Measurements from ENCODE around the gene ZBTB4. TPM values are rescaled to one million over a fixed set of nuclear protein-coding genes. Genes with fewer than 3 reads are reported as not detected.

Gene ZBTB4
- total RNA-seq, 1 experiment from 2014 or later, result 17.7 TPM

GRCh38 chr17:7463372-7463846, 16.0 kb downstream of the ZBTB4 start:
- H3K27me3 ChIP-seq (replicated peaks; ENCODE audit: insufficient read depth, low read depth, low read length, poor library complexity), result no peaks in the 10 kb centered on the region
- H3K4me1 ChIP-seq (ENCODE audit: insufficient read depth, low read length, poor library complexity, severe bottlenecking), result no peaks in the 10 kb centered on the region
- peaks cover 12% of the 10 kb centered on the region for H3K36me3 ChIP-seq (ENCODE audit: insufficient read depth, low read length, poor library complexity, severe bottlenecking)
- no peak for TF ChIP-seq EZH2 (IDR thresholded peaks at IDR 0.05; ENCODE audit: borderline replicate concordance, low read depth, low read length, poor library complexity, severe bottlenecking)
- TF ChIP-seq CTCF (conservative IDR thresholded peaks at IDR 0.05; ENCODE audit: low read depth, low read length), result no peak
- H3K9me3 ChIP-seq (ENCODE audit: low read depth, low read length, poor library complexity, severe bottlenecking), result no peaks in the 10 kb centered on the region
- no TSS peak for BruUV-seq (replicated peaks)
- H3K27ac ChIP-seq (ENCODE audit: low read depth, low read length, poor library complexity, severe bottlenecking), result no peak overlapping the region
- intact Hi-C loops (cut with micrococcal nuclease; ENCODE audit: unreplicated experiment), result no loop called here
- POLR2A ChIA-PET (ENCODE audit: low non-redundant PET), result no interaction called here
- CTCF ChIA-PET, result no interaction called here
- H3K4me3 ChIP-seq (ENCODE audit: low read depth, low read length, poor library complexity, severe bottlenecking), result no peak overlapping the region
- DNase-seq (ENCODE audit: low spot score), result no peak

GRCh38 chr17:7462474-7463371, 16.7 kb downstream of the ZBTB4 start:
- H3K4me3 ChIP-seq (ENCODE audit: low read depth, low read length, poor library complexity, severe bottlenecking), result no peak overlapping the region
- no peak for DNase-seq (ENCODE audit: low spot score)
- no TSS peak for BruUV-seq (replicated peaks)
- no peak overlapping the region for H3K27ac ChIP-seq (ENCODE audit: low read depth, low read length, poor library complexity, severe bottlenecking)
- peaks cover 12% of the 10 kb centered on the region for H3K36me3 ChIP-seq (ENCODE audit: insufficient read depth, low read length, poor library complexity, severe bottlenecking)
- no peaks in the 10 kb centered on the region for H3K9me3 ChIP-seq (ENCODE audit: low read depth, low read length, poor library complexity, severe bottlenecking)
- H3K27me3 ChIP-seq (replicated peaks; ENCODE audit: insufficient read depth, low read depth, low read length, poor library complexity), result no peaks in the 10 kb centered on the region
- H3K4me1 ChIP-seq (ENCODE audit: insufficient read depth, low read length, poor library complexity, severe bottlenecking), result no peaks in the 10 kb centered on the region
- TF ChIP-seq CTCF (conservative IDR thresholded peaks at IDR 0.05; ENCODE audit: low read depth, low read length) (no peak), EZH2 (IDR thresholded peaks at IDR 0.05; ENCODE audit: borderline replicate concordance, low read depth, low read length, poor library complexity, severe bottlenecking) (no peak)
- intact Hi-C loops (cut with micrococcal nuclease; ENCODE audit: unreplicated experiment), result no loop called here
- CTCF ChIA-PET, result no interaction called here
- POLR2A ChIA-PET (ENCODE audit: low non-redundant PET), result no interaction called here

- POLR2A ChIA-PET (ENCODE audit: low non-redundant PET), result no interaction called here
- Histone ChIP-seq H3K9me3 (ENCODE audit: low read depth, low read length, poor library complexity, severe bottlenecking) (no peaks in the 10 kb centered on the region), H3K27me3 (replicated peaks; ENCODE audit: insufficient read depth, low read depth, low read length, poor library complexity) (no peaks in the 10 kb centered on the region), H3K4me1 (ENCODE audit: insufficient read depth, low read length, poor library complexity, severe bottlenecking) (no peaks in the 10 kb centered on the region), H3K4me3 (ENCODE audit: low read depth, low read length, poor library complexity, severe bottlenecking) (no peak overlapping the region), H3K36me3 (ENCODE audit: insufficient read depth, low read length, poor library complexity, severe bottlenecking) (peaks cover 4% of the 10 kb centered on the region), H3K27ac (ENCODE audit: low read depth, low read length, poor library complexity, severe bottlenecking) (no peak overlapping the region)
- CTCF ChIA-PET, result interaction anchor here (0.5 kb wide), 1 partner anchor 20 kb away, joined by 3 read pairs; no protein-coding TSS in a partner anchor
- DNase-seq (ENCODE audit: low spot score), result no peak
- TF ChIP-seq CTCF (conservative IDR thresholded peaks at IDR 0.05; ENCODE audit: low read depth, low read length), result no peak
- TF ChIP-seq EZH2 (IDR thresholded peaks at IDR 0.05; ENCODE audit: borderline replicate concordance, low read depth, low read length, poor library complexity, severe bottlenecking), result no peak
- intact Hi-C loops (cut with micrococcal nuclease; ENCODE audit: unreplicated experiment), result no loop called here
- no TSS peak for BruUV-seq (replicated peaks)
Observed at GRCh38 chr17:7460850-7461660, 18.4 kb downstream of the ZBTB4 start.

Data from A673 (cell line).